ENCODE results near the gene RPL41. TPM values are rescaled to one million over a fixed set of nuclear protein-coding genes. Genes with fewer than 3 reads are reported as not detected.

The RPL41 gene
- total and polyA plus RNA-seq, 9 of the 15 experiments (the other 6 are each of a cell fraction or from before 2014, with no cell fraction given) = 3,403 to 11,276 (median 5,604) TPM

GRCh38 chr12:56155256-56155845, 38.9 kb downstream of the RPL41 start (continued):
- TF ChIP-seq ZHX1 (conservative IDR thresholded peaks at IDR 0.05; ENCODE audit: low read length) (no peak), RBFOX2 (IDR thresholded peaks at IDR 0.05; ENCODE audit: low read depth, low read length) (no peak), ZNF592 (IDR thresholded peaks at IDR 0.05) (peak; percentile 62), HDAC1 (IDR thresholded peaks at IDR 0.05) (0 out of 4 replicates have a peak, but pooled peaks of 1 of the 2 experiments have one; percentile 20)

All from K562 (cell line).